OCI-LY1 (cell line): ENCODE results near the gene PLCXD3.

ENCODE experiments used
- H2AFZ ChIP-seq: fragments of 200-600 bp; sonication (generic), shearing (Covaris generic); 2 replicates; pipeline ENCODE4 v1.6.0; 2014; ENCODE audit warnings: antibody characterized with exemption, mild to moderate bottlenecking, low read length
- H3F3A ChIP-seq: fragments of 200-600 bp; sonication (generic), shearing (Covaris generic); 2 replicates; pipeline ENCODE4 v1.6.0; 2014; ENCODE audit warnings: mild to moderate bottlenecking, antibody characterized with exemption, low read length, moderate library complexity; ENCODE audit not compliant: insufficient read depth
- H3K27ac ChIP-seq: fragments of 200-600 bp; sonication (generic); 2 replicates; pipeline ENCODE4 v1.5.1; 2014; ENCODE audit warnings: low read length, mixed run types, mild to moderate bottlenecking, low read depth; ENCODE audit not compliant: poor library complexity, severe bottlenecking
- H3K27me3 ChIP-seq: fragments of 200-600 bp; sonication (generic); 2 replicates; pipeline ENCODE4 v1.6.0; 2014; ENCODE audit warnings: antibody characterized with exemption, mild to moderate bottlenecking, low read length, moderate library complexity; ENCODE audit not compliant: insufficient read depth
- H3K36me3 ChIP-seq: fragments of 200-600 bp; sonication (generic); 2 replicates; pipeline ENCODE4 v1.6.1; 2014; ENCODE audit warnings: mild to moderate bottlenecking, antibody characterized with exemption, low read length, moderate library complexity, mixed read lengths; ENCODE audit not compliant: insufficient read depth
- H3K4me1 ChIP-seq: fragments of 200-600 bp; sonication (generic); 2 replicates; pipeline ENCODE4 v1.5.1; 2014; ENCODE audit warnings: mild to moderate bottlenecking, low read length, moderate library complexity; ENCODE audit not compliant: insufficient read depth, severe bottlenecking
- H3K4me2 ChIP-seq: fragments of 200-600 bp; sonication (generic), shearing (Covaris generic); 2 replicates; pipeline ENCODE4 v1.6.1; 2014; ENCODE audit warnings: low read length
- H3K4me3 ChIP-seq: fragments of 200-600 bp; sonication (generic); 2 replicates; pipeline ENCODE4 v1.5.1; 2014; ENCODE audit warnings: low read length, low read depth, mild to moderate bottlenecking, mixed read lengths; ENCODE audit not compliant: poor library complexity, severe bottlenecking
- H3K79me2 ChIP-seq: fragments of 200-600 bp; shearing (Covaris generic); 2 replicates; pipeline ENCODE4 v1.6.1; 2016; ENCODE audit warnings: mixed run types, low read length, mixed read lengths; ENCODE audit not compliant: insufficient read depth
- H3K9ac ChIP-seq: fragments of 200-600 bp; sonication (generic), shearing (Covaris generic); 2 replicates; pipeline ENCODE4 v1.6.1; 2014; ENCODE audit warnings: mild to moderate bottlenecking, low read length, mixed read lengths
- H3K9me2 ChIP-seq: fragments of 200-600 bp; sonication (generic), shearing (Covaris generic); 2 replicates; pipeline ENCODE4 v1.6.1; 2014; ENCODE audit warnings: low read depth, mild to moderate bottlenecking, low read length, mixed read lengths
- H3K9me3 ChIP-seq: fragments of 200-600 bp; shearing (Covaris generic); 2 replicates; pipeline ENCODE4 v1.6.1; 2014; ENCODE audit warnings: low read length, mixed read lengths
- H4K20me1 ChIP-seq: fragments of 200-600 bp; sonication (generic), shearing (Covaris generic); 2 replicates; pipeline ENCODE4 v1.6.0; 2016; ENCODE audit warnings: mild to moderate bottlenecking, low read length; ENCODE audit not compliant: insufficient read depth
- CTCF ChIP-seq: fragments of 200-600 bp; sonication (generic), shearing (Covaris generic); IDR thresholded peaks from 2 replicates; pipeline ENCODE4 v1.5.1; 2017; ENCODE audit warnings: mild to moderate bottlenecking, antibody characterized with exemption, low read length, moderate library complexity, mixed read lengths
- EZH2 ChIP-seq: fragments of 200-600 bp; sonication (generic), shearing (Covaris generic); IDR thresholded peaks from 2 replicates; pipeline ENCODE4 v1.8.0; 2017; ENCODE audit warnings: borderline replicate concordance, mixed run types, mild to moderate bottlenecking, antibody characterized with exemption, low read length, moderate library complexity, mixed read lengths

PLCXD3 gene

GRCh38 chr5:41465493-41466171 is 44.8 kb downstream of the PLCXD3 start:
- H2AFZ ChIP-seq: no peak overlapping the region
- H3K27ac ChIP-seq: no peak overlapping the region
- no peaks in the 10 kb centered on the region for H3K4me1 ChIP-seq
- H3F3A ChIP-seq: no peaks in the 10 kb centered on the region
- no peaks in the 10 kb centered on the region for H3K36me3 ChIP-seq
- no peaks in the 10 kb centered on the region for H3K9me2 ChIP-seq
- H3K4me2 ChIP-seq: no peak overlapping the region
- no peak overlapping the region for H3K9ac ChIP-seq
- H3K27me3 ChIP-seq: no peaks in the 10 kb centered on the region
- H4K20me1 ChIP-seq: no peaks in the 10 kb centered on the region
- TF ChIP-seq EZH2 (no peak), CTCF (no peak)
- no peak overlapping the region for H3K4me3 ChIP-seq
- no peaks in the 10 kb centered on the region for H3K79me2 ChIP-seq
- H3K9me3 ChIP-seq: no peaks in the 10 kb centered on the region

- no peaks in the 10 kb centered on the region for H3K9me3 ChIP-seq
- no peak overlapping the region for H3K4me2 ChIP-seq
- no peaks in the 10 kb centered on the region for H3K27me3 ChIP-seq
- H4K20me1 ChIP-seq: no peaks in the 10 kb centered on the region
- no peak overlapping the region for H3K4me3 ChIP-seq
- H3K36me3 ChIP-seq: no peaks in the 10 kb centered on the region
- no peaks in the 10 kb centered on the region for H3K4me1 ChIP-seq
- no peak overlapping the region for H3K9ac ChIP-seq
- no peak overlapping the region for H2AFZ ChIP-seq
- H3K79me2 ChIP-seq: no peaks in the 10 kb centered on the region
- no peaks in the 10 kb centered on the region for H3F3A ChIP-seq
- TF ChIP-seq EZH2: no peak
- TF ChIP-seq CTCF: no peak
- H3K27ac ChIP-seq: no peak overlapping the region
- H3K9me2 ChIP-seq: no peaks in the 10 kb centered on the region
Measured at GRCh38 chr5:41459557-41459956, 50.8 kb downstream of the PLCXD3 start.

GRCh38 chr5:41457094-41457493 is 53.3 kb downstream of the PLCXD3 start:
- no peak overlapping the region for H2AFZ ChIP-seq
- H3K9ac ChIP-seq: no peak overlapping the region
- no peaks in the 10 kb centered on the region for H3K9me3 ChIP-seq
- TF ChIP-seq EZH2: no peak
- no peak for TF ChIP-seq CTCF
- no peaks in the 10 kb centered on the region for H3K4me1 ChIP-seq
- no peak overlapping the region for H3K4me3 ChIP-seq
- no peaks in the 10 kb centered on the region for H3F3A ChIP-seq
- H3K9me2 ChIP-seq: no peaks in the 10 kb centered on the region
- no peaks in the 10 kb centered on the region for H3K27me3 ChIP-seq
- no peak overlapping the region for H3K27ac ChIP-seq
- H3K4me2 ChIP-seq: no peak overlapping the region
- H3K36me3 ChIP-seq: no peaks in the 10 kb centered on the region
- H4K20me1 ChIP-seq: no peaks in the 10 kb centered on the region
- H3K79me2 ChIP-seq: no peaks in the 10 kb centered on the region
